NB4 (cell line): Measurements from ENCODE around the gene WDR70.

Experiments used
- CTCF ChIP-seq: IDR thresholded peaks from one replicate; pipeline ENCODE4 v1.5.1; 2012; ENCODE audit warnings: low read depth, low read length
- MAX ChIP-seq: IDR thresholded peaks from 2 replicates; pipeline ENCODE4 v1.6.1; 2011; ENCODE audit warnings: low read depth, low read length
- MYC ChIP-seq: IDR thresholded peaks from 2 replicates; pipeline ENCODE4 v1.6.1; 2011; ENCODE audit warnings: low read depth, low read length
- POLR2A ChIP-seq: IDR thresholded peaks from 2 replicates; pipeline ENCODE4 v1.6.1; 2011; ENCODE audit warnings: mild to moderate bottlenecking; ENCODE audit not compliant: insufficient read length; ENCODE audit errors: extremely low read depth

- no peak for TF ChIP-seq CTCF
- TF ChIP-seq POLR2A = no peak
- no peak for TF ChIP-seq MAX
- no peak for TF ChIP-seq MYC
Observed at GRCh38 chr5:37724395-37725125, 345.4 kb downstream of the WDR70 start.
